ENCODE measurements around the gene RASAL2.

- TF ChIP-seq POLR2AphosphoS5 (IDR thresholded peaks at IDR 0.05; ENCODE audit: borderline replicate concordance, low read depth, low read length) (no peak), EZH2 (IDR thresholded peaks at IDR 0.05) (no peak), FOXP2 (optimal IDR thresholded peaks at IDR 0.05; ENCODE audit: control extremely low read depth, extremely low read length, insufficient read depth) (no peak)
Measured at GRCh38 chr1:178344513-178345091, 250.7 kb downstream of the RASAL2 start.
